SHP77 treated with DMSO at 0.1 percent for 48 hours (cell line): ENCODE results near the gene SSBP4.
A peak's percentile ranks its signal among the peaks of the same experiment; 100 is the strongest.

Experiments
- DNase-seq: peaks from one replicate; lab custom pipeline; 2025; lab: John Stamatoyannopoulos, UW

Gene SSBP4

DNA sequence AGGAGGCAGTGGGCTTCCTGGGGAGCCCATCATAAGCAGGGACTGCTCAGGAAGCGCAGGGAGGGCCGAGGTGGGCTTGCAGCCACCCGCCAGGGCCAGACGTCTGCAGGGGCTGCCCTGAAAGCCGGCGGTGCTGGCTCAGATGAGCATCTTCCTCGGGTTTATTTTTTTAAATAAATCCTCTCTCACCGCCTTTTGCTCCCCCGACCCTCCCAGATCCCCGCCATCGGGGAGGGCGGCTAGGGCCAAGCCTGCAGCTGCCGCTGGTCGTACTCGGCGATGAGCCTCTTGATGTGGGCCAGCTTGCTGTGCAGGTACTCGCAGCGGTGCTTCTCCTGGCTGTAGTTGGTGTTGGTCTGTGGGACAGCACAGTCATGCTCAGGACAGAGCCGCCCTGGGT lies 25.3 kb downstream of the SSBP4 start:
- no peak for DNase-seq

DNA sequence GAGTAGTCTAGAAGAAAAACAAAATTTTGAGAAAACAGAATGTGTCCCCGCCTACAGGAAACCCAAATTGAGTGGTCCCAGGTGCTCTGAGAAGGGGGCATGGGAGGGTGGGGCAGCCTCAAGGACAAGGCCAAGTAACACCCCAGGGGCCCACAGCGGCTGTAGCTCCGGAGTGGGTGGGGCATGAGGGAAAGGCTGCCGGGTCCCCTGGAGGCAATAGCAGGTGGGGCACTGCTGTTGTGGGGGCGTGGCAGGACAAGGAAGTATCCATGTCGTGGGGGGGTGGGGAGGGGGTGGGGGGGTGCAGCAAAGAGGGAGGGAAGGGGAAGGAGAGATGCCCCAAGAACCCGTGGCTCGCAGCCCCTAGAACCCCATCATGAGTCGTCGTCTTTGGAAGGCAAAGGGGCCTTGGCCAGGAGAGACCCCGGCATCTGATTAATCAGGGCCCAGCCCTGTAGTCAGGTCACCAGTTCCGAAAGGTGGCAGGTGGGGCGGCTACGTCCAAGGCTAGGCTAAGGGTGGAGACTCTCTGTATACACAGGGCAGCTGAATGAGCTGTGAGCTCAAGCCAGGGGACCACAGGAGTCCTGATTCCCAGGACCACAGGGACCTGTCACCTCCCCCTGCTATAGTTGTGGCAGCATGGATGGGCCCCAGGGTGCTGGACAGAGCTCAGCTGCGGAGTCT lies 26.2 kb downstream of the SSBP4 start:
- DNase-seq: no peak

DNA sequence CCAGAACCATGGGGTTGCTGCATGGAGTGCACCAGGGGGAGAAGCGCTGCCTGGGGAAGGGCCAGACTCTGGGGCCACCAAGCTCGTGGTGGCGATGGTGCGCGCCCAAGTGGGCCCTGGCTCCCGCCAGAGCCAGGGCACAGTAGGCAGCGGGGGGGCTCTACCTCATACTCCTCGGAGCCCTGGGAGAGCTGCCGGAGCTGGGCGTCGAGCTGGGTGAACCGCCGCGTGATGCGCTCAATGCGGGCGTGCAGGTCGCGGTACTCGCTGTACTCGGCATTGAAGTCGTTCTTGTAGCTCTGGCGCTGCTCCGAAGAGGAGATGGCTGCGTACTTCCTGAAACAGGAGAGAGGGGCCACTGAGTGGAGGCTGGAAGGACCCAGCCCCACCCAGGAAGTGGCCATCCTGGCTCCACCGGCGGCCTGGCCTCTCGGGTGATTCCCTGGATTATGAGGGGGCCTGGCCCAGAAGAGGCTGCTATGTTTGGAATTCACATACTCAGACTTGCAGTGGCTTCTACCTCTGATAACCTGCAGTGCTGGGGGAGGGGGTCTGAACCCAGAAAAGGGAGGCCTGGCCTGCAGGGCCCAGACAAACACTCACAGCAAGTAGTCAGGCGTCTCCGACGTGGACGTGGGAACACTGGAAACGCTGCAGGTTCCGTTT lies 27.1 kb downstream of the SSBP4 start:
- DNase-seq: no peak

DNA sequence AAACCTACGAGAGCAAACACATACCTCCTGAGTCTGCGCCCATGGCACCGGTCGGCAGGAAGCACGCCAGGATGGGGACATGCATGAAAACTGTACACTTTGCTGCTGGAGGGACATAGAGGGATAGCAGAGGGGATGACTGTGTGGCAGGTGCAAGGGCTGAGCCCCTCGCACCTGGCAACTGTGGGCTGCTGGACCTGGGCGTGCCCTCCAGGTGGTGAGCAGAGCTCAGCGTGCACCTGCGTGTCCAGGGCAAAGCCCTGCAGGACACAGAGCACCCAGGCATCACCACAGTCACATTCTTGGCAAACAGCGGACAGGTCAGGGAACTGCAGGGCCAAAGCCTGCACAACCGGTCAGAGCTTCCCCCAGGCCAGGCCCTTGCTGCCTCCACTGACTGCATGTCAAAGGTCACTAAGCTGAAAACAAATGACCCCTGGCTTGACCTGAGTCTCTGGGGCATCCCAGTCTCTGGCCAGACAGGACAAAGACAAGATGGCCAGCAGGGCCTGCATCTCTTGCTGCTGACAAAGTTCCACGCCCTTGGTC lies 27.7 kb downstream of the SSBP4 start:
- no peak for DNase-seq

DNA sequence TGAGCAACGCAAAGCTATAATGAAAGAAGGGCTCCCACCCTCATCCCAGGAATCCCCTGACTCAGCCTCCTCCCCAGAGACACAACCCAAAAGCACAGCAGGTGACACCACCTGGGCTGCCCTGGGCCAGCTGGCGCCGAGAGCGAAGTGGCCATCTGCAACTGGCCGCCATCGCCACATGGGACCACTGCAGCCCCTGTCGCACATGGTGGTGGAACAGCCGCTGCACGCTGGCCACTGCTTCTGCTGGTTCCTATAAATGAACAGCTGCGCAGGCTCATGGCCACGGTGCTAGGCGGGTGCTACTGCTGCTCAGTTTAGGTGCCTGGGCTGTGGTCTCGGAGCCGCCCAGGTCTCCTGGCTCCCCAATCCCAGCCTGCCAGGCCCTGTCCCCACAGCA lies 30.4 kb downstream of the SSBP4 start:
- no peak for DNase-seq

DNA sequence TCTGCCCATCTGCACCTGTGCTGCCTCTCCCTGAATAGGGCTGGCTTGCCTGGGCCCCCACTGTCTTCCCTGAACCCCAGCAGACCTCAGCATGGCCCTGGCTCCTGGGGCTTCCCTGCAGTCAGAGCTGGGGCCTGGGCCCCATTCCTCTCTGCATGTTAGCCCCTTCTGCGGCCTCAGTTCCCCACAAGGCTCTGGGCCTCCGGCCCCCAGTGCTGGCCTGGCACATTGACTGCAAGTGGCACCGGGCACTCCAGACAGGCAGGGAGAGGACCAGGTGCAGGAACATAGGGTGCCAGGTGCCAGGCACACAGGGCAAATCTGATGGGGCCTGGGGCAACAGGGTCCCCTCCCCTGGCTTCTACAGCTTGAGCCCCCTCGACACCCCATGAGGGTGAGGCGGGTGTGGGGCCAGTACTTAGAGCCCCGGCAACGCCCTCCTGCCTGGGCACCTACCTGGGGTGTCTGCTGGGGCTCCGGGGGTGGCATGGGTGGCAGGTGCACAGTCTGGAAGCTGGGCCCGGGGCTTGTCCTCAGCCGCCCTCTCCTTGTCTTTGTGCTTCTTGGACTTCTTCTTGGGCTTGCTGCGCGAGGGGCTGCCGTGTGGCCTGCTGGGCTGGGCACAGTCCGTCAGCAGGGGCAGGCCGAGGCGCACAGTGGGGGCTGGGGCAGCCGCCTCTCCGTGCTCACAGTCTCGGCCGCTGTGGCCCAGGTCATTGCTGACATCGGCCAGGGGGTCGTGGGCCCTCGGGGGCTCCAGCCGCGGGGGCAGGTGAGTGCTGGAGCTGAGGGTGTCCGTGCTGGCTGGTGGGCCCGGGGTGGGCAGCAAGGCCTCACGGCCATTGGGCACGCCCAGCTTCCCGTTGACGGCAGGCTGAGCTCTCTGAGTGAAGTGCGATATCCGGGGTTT lies 31.1 kb downstream of the SSBP4 start:
- DNase-seq: no peak

DNA sequence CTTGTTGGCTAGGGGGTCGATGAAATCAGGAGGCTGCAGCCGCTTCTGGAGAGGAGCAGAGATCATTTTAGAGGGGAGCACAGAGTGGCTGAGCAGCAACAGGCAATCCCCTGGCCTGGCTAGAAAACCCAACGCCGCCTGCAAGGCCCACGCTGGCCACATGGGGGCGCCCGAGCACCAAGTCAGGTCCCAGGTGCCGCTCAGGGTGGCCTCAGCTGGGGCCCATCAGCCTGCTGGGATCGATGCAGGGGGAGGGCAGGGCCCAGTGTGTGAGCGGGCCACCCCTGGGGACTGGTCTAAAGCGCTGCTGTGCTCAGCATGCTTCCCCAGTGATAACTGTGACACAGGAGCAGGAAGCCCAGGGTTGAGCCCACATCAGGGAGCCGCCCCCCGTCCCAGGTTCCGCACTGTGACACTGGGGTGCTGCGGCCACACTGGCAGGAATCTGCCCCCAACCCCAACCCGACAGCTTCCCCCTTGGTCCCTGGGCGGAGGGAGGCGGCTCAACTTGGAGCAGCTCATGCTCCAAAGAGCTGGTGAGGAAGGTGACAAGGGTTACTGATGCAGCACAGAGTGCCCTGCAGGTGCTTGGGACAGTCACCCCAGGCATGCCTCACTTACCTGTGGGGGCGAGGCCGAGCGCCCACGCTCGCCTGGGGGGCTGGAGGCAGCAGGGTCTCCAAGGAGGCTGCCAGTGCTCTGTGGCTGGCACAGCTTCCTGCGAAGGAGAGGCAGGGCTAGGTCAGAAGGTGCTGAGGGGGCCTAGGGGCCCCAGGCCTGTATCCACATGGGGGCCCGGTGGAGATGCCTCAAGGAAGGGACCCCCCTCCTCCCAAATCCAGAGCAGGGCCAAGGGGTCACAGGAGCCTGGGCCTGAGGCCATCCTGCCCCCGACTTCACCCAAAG lies 32.0 kb downstream of the SSBP4 start:
- DNase-seq: peak; percentile 35

DNA sequence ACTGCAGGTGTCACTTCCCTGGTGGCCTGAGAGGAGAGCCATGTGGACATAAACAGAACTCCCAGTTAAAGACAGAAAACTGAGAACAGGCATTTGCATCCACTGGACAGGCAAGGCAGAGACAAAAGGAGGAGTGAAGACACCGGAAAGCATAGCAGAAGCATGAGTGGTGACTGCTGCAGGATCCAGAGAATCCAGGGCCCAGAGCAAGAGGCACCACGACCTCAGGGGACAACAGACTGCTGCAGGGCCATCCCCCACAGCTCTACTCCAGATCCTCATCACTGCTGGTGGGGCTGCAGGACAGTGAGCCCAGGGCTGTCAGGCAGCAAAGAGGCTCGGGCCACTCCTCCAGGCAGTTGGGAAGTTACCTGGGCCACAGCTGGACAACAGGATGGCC lies 33.2 kb downstream of the SSBP4 start:
- DNase-seq: no peak

DNA sequence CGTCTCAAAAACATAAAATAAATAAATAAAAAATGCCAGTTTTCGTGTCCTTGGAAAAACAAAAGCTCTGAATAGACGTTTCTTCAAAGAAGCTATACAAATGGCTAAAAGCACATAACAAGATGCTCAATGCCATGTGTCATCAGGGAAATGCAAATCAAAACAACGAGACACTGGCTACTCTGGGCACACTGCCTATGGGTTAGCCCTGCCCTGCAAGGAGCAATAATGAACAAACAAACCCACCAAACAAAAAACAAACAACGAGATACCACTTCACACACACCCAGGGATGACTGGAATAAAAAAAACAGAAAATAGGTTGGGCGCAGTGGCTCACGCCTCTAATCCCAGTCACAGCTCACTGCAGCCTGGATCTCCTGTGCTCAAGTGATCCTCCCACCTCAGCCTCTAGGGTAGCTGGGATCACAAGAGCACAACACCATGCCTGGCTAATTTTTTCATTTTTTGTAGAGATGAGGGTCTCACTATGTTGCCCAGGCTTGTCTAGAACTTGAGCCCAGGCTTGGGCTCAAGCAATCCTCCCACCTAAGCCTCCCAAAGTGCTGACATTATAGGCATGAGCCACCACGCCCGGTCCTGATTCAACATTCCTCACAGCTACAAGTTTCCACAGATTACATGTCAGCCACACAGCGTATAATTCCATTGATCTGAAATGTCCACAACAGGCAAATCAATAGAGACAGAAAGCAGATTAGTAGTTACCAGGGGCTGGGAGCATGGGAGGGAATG lies 34.2 kb downstream of the SSBP4 start:
- DNase-seq: no peak

DNA sequence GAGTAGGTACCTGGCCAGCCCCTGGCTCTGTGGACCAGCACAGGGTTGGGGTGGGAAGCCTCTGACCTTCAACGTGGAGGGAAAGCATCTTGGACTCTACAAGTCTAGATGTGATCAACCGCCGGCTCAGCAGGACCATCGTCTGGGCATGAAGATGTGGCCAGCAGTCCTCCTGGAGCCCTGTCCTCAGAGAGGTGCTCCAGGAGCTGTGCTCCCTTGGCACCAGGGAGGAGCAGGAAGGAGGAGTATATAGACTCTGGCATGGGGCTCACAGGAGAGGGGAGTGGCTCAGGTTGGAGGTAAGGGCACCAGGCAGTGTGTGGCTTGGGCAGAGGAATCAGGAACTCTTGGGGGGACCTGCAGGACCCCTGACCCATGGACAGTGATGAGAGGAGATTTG lies 37.1 kb downstream of the SSBP4 start:
- DNase-seq: no peak

DNA sequence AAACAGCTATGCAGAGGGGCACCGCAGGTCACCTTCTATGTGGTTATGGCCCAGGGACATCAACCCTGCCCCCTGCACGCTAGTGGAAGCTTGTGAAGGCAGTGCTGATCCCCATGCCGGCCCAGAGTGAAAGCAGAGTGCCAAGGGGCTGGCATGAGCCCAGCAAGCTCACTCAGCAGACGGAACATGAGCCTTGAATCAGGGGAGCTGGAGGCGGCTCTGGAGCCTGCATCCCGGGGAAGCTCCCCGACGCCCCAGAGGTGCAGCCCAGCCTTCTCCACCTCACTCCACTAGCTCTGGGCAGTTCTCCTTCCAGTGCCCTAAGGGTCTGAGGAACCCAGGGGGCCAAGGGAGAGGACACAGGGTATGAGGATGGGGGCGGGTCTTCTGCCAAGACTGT lies 37.8 kb downstream of the SSBP4 start:
- no peak for DNase-seq

DNA sequence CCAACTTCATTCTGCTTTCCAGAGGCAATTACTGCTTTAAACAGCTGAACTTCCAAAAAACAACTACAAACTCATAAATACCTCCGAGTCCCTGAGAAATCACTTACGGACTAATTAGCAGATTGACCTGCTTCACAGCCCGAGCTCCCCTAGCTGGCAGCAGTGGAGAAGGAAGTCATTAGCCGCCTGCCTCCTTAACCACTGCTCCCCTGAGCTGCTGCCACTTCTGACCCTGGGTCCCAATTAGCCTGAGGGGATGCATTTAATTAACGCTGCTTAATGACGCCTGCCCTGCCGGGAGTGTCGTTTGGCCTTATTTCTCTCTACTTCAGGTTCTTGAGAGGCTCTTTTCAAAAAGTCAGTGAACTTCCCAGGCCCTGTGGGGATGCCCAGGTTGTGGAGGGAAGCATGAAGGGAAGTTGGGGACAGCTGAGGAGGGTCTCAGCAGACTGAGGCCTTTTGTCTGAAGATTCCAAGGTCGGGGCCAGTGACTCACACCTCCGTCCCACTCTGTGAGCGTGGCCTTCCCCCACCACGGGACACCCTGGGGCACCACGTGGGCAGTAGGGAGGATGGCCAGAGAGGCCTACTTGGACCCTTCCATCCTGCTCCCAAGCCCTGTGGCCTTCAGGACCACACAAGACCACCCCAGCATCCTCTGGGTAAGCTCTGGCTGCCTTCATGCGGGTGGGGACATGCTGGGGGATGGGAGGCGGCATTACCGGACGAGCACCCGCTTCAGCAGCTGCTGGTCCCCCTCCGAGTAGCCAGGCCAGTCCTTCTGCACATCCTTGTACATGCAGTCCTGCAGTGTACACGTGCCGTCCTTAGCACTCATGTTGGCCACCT lies 38.5 kb downstream of the SSBP4 start:
- DNase-seq: no peak

DNA sequence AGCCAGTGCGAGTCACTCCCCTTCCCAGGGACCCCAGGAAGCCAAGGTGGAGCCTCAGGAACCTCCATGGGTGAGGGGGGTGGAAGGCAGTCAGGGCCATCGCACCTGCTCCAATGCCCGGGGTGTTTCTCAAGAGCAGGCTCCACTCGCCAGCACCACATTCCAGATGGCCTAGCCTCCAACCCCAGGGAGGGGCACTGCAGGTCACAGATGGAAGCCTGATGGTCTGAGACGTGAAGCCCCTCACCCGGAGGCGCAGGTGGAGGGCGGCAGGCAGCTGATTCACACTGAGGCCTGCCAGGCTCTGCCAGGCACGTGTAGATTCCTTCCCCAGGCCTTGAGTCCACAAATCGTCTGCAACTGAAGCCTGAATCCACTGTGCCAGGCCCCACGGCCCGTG lies 41.7 kb downstream of the SSBP4 start:
- no peak for DNase-seq

DNA sequence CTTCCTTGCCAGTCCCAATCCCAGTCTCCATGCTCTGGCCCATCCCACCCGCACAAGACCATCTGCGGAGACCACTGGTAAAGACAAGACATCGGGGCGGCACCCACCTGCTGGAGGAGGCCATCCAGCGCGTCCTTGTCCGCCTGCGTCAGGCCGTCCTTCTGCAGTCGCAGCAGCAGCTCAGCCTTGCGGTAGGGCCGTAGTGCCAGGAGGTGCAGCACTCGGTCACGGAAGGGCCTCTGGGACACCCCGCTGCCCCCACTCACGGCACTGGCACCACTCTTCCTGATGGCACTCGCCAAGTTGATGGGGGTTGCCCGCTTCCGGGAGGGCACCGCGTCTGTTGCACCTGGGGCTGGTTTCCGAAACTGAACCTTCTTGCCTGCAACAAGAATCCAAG lies 42.3 kb downstream of the SSBP4 start:
- no peak for DNase-seq

DNA sequence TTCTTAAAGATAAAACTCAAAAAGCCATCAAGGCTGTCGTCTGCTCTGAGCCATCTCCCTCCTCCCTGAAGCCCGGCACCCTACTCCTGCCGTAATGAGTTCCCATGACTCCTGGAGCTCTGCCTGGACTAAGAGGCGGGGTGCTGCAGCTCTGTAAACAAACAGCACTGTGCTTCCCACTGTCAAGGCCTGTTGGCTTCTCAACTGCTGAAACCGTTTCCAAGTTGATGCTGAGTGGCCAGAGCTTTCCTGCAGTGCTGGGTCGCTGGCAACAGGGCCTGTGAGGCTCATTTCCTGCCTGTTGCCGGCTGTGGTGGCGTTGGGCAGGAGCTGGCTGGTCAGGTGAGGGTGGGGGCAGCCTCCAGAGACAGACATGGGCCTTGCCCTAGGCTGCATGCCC lies 45.4 kb downstream of the SSBP4 start:
- peak; percentile 85 for DNase-seq

DNA sequence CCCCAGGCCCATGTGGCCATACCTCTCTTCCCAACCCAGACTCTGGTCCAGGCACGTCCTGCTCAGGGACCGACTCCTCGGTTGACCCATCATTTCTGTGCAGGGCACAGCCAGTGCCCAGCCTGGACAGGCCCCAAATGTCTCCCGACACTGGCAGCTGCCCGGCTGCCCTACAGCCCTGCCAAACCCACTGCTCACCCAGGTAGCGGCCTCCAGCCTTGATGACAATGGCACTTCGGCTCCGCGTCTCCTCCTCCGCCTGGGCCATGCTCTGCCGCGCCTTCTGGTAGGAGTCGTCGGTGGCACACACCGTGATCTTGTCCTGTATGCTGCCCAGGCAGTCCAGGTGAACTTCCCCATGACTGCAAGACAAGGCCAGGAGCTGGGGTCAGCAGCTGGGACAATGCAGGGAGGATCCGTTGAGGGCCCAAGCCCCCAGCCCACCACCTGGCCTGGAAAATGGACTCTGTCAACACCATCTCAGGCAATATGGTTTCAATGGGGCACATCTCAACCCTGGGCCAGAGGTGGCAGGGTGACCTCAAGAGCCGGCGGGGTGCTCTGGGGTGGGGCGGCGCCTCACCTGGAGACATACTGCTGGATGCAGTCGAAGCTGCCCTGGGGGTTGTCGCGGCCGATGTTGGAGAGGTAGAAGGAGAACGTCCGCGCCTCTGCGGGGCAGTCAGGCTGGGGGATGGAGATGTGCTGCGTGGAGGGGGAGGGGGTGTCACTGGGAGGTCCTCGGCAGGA lies 46.2 kb downstream of the SSBP4 start:
- DNase-seq: no peak

DNA sequence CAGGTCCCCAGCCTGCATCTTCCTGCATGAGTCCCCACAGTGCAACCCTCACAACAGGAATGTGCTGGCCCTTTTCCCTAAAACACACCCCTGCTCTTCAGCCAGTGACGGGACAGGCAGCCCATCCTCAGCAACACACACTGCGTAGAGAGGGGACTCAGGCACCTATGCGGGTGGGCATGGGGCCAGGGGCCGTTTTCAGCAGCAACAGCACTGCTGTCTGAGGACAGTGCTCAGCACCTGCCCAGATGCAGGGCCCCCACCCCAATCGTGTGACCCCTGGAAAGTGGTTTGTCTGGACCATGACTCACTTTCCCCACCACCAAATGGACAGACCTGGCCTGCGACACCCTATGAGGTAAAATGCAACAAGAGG lies 46.8 kb downstream of the SSBP4 start:
- no peak for DNase-seq

DNA sequence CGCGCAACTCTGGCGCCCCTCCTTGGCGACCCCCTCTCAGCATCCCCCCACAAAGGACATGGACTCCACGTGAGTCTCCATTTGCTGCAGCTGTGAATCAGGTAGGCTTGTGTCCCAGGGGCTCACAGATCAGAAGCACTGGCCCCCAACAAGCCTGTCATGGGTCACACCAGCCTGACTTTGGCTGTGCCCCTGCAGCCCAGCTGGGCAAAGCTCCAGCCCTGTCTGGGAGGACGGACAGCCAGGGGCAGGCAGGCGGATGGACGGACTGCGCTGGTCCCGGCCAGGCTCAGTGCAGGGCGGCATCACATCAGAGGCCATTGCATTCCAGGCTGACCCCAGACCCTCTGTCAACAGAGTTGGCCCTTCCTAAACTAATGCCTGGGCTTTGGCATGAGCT lies 47.2 kb downstream of the SSBP4 start:
- DNase-seq: no peak

DNA sequence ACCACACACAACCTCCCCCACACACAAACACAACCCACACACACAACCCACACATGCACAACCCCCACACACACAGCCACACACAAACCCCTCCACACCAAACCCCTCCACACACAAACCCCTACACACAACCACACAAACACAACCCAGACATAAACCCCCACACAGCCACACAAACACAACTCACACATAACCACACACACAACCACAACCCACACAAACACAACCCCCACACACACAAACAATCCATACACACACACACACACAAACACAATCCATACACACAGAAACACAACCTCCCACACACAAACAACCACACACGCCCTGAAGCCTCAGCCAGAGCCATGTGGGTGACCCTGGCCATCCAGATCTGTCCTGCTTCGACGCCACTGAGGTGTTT lies 48.8 kb downstream of the SSBP4 start:
- no peak for DNase-seq
